GM18861 (cell line): Measurements from ENCODE around the gene NKAIN2.
"Not testable (repeated sequence)": the region's sequence is repeated elsewhere in the genome, so short reads cannot be mapped to it uniquely, and the experiment has no call there.

Source experiments
- ATAC-seq: cut with Tn5 transposase; IDR thresholded peaks from one replicate; pipeline ENCODE4 v1.9.1; 2021; ENCODE audit not compliant: unreplicated experiment

Gene NKAIN2

DNA sequence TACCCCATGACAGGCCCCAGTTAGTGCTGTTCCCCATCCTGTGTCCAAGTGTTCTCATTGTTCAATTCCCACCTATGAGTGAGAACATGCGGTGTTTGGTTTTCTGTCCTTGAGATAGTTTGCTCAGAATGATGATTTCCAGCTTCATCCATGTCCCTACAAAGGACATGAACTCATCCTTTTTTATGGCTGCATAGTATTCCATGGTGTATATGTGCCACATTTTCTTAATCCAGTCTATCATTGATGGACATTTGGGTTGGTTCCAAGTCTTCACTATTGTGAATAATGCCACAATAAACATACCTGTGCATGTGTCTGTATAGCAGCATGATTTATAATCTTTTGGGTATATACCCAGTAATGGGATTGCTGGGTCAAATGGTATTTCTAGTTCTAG is 218.4 kb downstream of the NKAIN2 start:
- ATAC-seq = not testable (repeated sequence)

DNA sequence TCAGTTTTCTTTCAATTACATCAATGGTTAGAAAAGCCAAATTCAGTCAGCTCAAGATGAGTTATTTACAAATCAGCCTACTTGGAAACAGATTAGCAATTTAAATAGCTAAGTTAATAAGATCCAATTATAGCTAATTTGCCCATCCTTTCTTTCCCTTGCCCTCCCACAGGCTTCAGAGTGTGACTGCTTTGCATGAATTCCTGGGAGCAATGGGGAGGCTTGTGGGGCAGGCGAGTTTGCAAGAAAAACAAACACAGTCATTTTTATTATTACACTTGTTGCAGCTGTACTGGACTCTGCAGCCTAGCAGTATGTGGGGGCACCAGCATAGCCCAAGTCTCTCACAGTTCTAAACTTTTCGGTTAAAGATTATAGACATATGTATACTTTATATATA is 219.0 kb downstream of the NKAIN2 start:
- no peak for ATAC-seq

DNA sequence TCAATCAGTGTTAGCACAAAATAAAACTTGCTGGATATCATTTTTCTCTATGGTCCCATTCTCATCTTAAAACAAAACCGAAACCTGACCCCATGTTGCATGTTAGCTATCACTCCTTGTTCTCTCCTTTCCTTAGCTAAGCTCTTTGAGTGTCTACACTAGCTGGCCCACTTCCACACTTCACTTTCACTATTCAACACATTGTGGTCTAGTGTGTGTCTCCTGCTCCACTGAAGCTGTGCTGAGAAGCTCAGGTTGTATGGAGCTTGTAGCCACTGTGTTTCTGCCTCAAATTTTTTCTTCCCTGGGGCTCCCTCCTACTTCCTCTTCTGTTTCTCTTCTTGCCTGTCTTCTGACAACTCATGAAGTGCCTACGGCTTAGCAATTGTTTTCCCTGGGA is 223.0 kb downstream of the NKAIN2 start:
- ATAC-seq = peak; percentile 60

DNA sequence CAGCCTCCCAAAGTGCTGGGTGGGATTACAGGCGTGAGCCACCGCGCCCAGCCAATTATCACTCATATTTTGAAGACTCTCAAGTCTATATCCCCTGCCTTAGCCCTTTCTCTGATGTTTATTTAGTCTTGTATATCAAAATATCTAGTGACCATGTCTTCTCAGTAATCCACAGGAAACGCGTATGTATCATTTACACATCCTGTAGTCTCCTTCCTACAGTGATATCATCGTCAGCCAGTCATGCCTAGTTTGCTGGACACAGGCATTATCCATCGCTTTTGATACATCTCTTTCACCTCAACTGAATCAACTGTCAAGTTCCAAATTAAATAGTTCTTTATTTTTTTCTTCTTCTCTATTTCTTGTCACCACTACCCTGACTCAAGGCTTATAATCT is 223.7 kb downstream of the NKAIN2 start:
- no peak for ATAC-seq

DNA sequence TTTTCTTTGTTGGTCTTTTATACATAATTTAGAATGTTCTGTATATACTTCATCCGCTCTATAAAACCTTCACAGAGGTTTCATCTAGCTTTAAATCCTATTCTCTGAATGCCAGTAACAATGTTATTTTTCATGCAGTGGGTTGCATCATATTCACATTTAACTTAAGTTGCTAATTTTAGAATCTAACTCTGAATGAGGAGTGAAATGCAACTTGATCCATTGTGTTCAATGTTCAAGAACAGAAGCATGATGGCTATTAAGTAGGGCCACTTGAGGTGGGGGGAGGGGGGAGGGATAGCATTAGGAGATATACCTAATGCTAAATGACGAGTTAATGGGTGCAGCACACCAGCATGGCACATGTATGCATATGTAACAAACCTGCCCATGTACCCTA is 224.5 kb downstream of the NKAIN2 start:
- ATAC-seq = no peak

DNA sequence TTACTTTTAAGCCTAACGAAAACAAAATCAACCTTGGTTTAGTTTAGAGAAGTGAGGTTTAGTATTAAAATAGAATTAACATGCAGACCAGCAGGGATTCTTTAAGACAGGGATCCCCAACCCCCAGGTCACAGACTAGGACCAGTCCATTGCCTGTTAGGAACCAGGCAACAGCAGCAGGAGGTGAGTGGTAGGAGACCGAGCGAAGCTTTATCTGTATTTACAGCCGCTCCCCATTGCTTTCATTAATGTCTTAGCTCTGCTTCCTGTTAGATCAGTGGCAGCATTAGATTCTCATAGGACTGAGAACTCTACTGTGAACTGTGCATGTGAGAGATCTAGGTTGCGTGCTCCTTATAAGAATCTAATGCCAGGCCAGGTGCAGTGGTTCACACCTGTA is 225.9 kb downstream of the NKAIN2 start:
- no peak for ATAC-seq

DNA sequence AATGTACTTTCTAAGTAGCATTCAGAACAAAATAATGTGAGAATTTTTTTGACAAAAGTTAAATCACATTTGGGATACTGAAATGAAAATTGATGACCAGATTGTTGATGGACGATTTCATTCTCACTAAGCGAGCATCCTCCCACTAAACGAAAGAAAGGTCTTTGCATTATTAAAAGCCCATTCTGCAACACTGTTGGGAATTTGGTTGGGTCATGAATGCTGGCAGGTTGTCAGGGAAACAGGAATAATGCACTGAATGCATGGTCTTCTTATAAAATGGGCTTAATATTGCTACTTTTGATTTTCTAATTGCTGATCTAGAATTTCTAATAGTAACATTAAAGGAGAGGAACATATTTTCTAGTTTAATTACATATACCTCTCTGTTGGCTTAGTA is 229.8 kb downstream of the NKAIN2 start:
- ATAC-seq = no peak

DNA sequence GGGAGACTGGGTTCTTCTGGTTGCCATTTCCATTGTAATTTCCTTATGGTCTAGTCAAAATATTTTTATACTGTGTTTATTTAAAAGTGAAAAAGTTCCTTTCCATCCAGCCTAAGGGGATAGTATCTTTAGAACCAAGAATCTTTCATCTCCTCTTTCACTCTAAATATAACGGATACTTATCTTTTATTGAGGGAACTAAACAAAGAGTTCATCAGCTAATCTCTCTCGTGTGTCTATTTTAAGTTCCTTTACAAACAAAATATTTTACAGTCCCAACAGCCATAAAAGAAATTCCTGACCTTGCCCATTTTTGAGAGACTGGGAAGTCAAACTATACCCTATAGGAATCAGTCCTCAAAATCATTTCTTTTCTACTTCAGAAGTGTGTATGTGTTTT is 232.7 kb downstream of the NKAIN2 start:
- no peak for ATAC-seq

DNA sequence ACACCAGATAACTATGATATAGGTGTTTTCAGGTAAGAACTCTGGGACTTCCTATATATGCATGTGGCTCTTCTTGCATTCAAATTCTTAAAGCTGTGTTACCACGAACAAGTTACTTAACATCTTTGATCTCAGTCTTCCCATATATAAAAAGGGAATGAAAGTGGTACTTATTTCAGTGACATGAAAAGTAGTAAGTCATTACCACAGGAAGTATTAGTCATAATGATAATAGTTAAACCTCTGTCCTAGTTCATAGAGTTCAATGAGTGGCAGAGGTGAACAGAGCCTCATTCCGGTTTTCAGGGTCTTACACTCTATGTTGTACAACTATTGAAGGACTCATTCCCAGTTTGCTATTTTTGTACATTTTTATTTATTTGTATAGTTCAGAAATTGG is 237.0 kb downstream of the NKAIN2 start:
- ATAC-seq = peak; percentile 98

DNA sequence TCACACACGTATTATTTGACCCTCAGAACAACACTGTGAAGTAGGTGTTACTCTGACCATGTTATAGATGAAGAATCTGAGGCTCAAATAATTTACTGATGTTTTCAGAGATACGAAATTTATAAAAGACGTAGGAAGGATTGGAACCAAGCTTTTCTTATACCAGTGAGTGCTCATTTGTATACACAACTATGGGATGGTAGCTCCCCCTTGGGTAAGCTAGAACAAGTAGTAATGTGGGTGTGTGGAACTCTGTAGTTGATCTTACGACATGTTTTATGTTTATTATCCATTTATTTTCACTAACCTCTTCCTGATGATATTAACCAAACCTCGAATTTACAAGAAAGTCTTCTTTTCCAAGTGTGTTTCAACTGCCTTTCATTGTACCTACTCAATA is 248.5 kb downstream of the NKAIN2 start:
- ATAC-seq = no peak

DNA sequence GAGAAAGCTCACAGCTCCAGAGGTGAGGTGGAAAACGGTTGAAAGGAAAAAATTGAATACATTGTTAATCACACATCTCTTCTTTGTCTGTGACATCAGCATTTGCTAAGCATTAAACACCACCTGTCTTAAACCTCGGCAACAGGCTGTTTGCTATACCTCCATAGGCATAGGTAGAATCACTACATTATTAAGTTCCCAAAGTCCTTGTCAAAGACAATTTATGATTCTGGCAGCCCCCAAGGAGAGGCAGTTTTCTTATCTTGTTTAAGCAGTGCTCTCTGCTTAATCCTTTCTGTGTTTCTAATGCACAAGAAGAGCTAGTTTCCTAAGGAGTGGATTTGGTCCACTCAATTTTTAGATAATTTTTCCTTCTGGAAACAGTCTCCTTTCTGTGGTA is 249.7 kb downstream of the NKAIN2 start:
- no peak for ATAC-seq

DNA sequence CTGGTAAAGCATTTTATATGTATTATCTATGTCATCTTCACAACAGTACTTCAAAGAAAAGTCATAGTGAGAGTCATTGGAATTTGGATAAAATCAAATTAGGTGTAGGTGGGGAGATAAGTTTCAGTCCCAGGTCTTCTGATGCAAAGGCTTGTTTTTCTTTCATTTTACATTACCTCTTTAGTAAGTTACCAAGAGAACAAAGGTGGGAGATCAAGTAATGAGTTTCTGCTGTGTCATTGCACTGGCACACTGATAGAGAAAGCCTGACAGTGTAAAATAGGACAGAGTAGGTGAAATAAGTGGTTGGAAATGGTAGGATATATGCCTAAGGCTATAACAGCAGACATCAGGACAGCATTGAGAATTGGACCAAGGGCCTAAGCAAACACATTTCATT is 250.4 kb downstream of the NKAIN2 start:
- ATAC-seq = peak; percentile 40

DNA sequence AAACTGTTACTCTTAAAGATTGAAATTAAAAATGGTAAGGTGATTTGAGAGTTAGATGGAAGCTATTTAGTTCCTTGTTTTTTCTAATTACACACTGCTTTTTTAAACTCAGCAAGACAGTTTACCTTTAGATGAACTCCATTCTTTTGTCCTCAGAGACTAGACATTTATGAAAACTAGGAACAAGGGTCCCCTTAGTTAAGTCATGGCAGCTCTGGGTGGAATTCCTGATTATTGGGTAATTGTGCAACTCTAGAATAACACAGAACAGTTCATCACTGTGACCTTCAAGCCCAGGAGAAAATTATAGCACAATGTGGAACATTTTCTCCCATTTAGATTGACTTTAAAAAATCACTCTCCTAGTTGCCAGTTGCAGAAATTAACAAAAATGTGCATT is 251.7 kb downstream of the NKAIN2 start:
- ATAC-seq = no peak

DNA sequence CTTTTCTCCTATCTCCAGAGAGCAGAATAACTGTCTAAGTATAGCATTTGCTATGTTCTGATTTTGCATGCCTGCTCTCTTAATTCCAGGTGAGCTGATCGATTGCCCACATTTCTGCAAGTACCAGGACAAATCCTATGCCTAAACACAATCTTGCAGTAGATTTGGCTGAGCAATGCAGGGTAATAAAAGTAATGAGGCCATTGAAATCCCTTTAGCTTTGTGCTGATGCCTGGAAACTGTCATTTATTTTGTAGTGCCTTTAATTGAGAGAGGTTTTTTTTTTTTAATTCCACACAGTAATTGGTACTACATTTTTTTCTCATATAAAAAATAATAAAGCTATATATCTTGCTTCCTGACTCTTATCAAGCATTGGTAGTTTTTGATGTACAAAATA is 252.3 kb downstream of the NKAIN2 start:
- ATAC-seq = no peak

DNA sequence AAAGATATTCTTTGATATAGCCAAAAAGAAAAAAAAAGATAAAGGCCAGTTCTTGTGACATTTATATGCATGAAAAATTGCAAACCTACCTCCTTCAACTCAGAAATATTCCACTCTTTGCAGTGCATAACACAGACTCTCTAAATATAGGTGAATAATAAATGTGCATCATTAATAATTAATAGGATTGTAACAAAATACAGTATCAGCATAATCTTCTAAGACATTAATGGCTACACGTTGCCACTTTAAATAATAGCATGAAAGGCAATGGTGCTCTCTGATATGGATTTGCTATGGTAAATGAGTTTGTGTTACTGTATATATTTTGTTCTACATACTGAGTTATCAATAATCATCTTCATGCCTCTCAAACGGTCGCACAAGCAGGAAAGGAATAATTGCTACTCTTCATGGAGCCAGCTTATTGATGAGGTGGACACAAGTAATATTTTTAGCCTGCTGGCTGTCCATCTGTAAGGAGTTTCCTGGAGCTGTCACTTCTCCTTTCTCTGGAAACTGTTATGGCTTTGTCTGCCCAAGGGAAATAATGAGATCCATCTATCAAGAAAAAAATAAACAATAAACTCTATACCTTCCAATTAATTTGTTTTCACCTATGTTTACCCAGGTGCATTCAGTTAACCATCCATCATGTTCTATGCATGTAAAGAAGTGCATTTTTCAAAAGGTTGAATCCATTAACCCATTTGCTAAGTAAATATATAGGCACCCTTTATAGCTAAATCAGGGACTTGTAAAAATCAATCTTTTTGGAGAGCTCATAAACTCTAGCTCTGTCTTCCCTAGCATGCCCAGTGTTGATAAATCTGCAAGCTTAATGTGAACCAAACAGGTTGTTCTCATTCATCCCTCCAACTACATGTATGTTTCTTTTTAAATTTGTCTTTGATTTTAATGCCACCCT is 253.0 kb downstream of the NKAIN2 start:
- ATAC-seq = no peak

DNA sequence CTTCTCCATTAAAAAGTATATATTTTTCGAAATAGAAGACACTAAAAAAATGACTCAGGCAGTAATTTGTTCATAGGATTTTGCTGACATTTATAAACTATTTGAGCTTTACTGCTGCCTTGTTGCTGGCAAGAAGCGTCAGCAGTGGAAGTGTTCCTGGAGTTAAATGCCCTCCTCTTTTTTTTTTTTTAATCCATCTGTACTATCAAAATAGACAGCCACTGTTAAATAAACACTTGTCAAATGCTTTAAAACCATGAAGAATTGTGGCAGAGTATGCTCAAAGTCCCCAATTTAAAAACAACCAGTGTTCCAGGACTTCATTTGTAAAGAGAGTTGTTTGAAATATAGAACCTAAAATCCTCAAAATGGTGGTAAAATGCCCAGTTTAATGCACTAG is 253.8 kb downstream of the NKAIN2 start:
- no peak for ATAC-seq

DNA sequence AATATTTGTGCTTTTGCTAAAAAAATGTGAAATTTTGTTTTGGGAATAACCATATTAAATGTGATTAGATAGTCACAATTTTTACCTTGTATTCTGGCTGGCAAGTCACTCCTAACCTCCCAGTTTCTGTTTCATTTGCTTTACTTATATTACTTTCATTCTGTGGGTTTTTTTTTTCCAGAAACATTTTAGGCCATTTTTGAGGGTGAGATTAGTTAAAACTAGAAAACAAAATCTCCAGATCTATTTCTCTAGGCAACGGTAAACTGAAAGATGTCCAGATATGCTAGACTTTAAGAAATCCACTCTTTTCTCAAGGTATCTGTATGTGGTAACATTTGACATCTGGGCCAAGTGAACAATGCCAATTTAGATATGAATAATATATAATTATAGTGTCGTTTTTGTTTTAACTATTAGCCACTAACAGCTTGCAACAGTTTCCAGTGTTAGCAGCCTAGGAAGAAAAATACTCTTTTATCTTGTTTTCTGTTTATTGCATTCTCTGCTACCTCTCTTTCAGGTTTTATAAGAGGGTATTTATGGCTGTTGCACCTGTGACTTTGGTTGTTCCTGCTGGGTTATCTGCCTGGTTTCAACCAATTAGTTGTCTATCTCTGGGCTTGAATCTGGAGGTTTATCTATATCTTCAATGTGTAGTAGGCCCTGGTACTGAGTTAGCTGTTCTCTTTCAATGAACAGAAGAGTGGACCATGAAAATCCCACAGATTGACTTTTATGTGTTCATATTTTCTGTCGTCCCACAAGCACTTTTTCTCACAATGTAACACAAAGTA is 260.9 kb downstream of the NKAIN2 start:
- no peak for ATAC-seq

DNA sequence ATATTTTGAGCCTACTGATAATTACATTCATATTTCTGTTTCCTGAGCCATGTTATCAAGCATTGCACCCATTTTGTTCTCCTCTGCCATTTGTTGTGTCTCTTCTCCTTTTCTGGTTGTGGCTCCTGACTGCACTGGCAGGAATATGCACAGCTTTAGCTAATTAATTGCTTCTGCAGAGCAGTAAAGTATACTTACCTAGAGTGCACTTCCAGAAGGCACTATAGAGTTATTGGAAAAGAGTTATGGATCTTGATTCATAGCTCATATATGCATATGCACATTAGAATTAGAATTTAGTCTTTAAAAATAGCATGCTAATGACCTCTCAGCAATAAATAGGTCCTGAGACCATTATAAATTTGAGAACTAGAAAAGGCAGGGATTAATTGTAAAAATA is 262.6 kb downstream of the NKAIN2 start:
- ATAC-seq = no peak

DNA sequence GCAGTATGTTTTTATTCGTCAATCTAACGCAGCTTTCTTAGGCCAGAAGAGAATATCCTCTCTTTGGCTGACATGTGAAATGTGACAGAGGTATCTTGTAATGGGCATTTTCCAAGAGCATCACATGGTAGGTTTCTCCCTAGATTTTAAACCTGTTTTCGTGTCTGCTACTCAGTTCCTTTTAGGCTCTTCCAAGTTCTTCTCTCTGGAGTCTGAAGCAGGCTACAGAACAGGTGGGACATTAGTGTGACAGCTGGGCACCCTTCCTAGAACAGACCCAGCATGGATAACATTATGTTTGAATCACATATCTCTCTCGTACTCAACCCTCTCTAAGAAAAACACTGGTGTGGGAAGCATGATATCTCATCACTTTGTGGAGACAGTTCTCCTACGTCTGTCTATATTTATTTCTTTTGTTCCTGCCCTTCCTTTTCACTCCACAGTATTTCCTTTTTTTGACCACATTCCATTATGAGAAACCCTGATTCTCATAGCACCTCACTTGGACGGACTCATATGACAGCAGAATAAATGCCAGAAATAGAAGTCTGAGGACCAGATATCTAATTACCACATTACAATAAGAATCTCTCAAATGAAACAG is 263.4 kb downstream of the NKAIN2 start:
- ATAC-seq = no peak

DNA sequence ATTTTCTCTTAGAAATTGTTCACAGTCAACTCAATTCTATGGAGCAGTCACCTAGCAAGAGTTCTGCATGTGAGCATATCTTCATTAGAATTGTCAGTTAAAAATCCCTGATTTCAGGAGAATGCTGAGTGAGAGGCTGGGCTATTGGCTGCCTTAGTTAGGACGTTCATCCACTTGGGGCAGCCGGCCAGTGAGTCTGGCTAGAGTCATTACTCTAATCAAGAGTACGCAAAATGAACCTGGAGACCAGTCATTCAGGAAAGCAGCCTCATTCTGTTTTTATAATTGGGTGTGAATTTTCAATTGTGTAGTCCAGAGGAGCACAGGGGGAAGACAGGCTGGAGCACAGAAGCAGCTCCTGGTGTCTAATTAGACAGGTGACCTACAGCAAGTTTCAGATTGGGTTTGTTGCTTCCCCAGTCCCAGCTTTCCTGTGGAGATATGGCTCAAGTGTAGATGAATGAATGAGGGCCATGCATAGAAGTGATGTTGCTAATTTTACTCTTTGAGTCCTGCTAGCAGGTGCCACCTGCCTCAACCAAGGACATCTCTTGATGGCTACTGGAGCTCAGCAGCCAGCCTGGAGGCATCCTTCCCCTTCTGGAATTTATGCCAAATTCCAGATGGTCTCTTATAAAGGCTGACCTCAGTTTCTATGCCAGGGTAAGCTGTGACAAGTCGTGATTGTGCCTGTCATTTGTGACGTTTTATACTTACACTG is 265.7 kb downstream of the NKAIN2 start:
- ATAC-seq = no peak

DNA sequence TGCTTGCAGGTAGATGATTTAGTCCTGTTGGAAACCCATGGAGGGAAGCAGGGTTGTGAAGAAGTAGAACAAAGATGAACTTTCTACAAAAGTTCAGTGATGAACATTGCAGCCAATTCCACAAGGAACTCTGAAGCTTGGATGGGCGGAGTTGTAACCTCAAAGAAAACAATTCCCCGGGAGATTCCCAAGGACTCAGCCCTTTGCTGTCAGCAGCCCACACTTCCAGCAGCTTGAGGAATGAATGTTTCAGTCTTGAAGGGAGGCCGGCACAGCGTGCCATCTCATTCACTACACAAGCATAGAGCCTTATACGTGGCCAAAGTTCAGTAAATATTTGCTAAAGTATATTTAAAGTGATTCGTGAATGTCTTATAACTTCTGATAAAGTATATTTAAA is 269.4 kb downstream of the NKAIN2 start:
- no peak for ATAC-seq
